GM21723 (cell line): ENCODE results near the gene RHOH.

Source experiments
- ATAC-seq: cut with Tn5 transposase; IDR thresholded peaks from one replicate; pipeline ENCODE4 v1.9.1; 2021; ENCODE audit warnings: mild to moderate bottlenecking, moderate library complexity; ENCODE audit not compliant: unreplicated experiment

The RHOH gene

DNA sequence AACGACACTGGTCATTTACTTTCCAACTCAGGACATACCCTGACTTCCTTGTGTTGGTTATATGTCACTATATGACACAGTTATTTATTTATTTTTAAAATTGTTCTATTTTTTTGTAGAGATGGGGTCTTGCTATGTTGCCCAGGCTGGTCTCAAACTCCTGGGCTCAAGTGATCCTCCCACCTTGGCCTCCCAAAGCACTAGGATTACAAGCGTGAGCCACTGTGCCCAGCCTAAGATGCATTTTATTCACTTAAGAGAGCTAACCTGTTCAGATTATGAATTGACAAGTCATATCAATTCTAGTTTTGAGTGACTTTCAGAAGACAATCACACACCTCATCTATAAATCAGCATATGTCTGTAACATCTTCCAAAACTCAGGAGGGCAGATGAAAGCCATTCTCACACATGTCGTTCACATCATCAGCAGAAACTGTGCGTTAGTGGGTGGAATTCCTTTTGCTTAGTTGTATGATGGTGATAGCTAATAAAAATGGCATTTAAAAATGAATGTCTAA is 9.4 kb upstream of the RHOH start:
- no peak for ATAC-seq

DNA sequence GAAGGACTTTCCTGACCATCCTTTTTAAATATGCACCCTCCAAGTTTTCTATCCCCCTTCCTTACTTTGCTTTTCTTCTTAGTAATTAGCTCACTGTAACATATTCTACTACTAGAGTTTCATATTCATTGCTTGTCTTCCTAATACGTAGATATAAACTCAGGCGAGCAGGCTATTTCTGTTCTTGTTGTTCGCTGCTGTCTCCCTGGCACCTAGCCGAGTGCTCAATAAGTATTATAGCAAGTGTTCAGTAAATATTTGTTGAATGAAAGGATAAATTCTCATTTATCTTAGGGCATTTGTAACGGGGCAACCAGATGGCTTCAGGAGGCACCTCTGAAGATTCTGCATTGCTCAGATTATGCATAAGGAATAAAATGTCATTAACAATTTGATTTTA is 6.8 kb upstream of the RHOH start:
- ATAC-seq = no peak

DNA sequence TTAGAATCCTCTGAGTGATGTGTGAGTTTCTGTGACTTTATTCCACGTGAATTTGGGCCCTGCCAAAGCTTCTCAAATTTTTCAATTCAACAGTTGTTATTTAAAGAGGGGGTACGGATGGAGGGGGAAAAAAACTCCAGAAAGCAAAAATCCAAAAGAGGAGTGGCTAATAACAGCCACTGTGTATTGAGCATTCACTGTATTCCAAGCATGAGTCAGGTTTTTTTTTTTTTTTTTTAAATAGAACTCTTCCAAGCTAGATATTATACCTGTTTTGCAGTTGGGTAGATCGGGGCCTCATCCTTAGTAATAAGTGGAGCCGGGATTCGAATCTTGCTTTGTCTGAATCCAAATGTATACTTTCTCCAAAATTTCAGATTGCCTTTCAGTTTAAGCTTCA is 6.4 kb upstream of the RHOH start:
- no peak for ATAC-seq

DNA sequence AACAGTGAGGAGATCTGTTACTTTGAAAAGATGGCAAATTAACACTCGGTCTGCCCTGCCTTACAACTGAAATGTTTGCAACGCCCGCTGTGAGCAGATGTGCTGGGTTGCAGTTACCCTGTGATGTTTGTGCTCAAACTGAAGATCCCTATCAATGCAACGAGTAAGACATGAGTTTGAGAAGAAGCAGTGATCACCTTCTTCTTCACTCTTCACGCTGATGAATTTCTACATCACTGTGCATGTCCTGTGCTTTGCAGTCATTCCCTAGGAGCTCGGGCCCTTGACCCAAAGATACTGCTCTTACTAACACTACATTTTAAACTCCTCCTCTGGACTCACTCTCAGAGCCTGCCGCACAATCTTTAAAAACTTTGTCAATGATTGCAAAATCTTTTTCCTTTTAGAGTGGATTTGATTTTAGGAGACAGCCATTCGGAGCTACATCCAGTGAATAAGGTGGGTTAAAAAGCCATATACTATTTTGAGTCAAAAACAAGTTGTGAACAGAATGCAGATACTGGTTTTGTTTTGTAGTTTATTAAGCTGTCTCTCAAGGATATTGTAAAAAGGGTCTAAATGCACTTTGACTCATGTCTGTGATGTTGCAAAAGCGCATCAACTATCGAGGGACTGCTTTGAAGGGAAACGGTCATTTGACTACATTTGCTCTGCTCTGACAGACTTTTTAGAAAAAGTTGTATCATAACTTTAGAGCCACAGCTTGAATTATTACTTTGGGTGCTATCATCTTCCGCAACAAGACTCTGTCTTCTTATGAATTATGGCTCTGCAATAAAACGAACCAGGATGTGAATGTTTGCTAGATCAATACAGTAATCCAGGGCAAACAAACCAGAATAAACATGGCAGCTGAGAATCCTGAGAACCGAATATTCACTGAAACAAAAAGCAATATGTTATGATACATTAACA is 5.7 kb upstream of the RHOH start:
- ATAC-seq = no peak

DNA sequence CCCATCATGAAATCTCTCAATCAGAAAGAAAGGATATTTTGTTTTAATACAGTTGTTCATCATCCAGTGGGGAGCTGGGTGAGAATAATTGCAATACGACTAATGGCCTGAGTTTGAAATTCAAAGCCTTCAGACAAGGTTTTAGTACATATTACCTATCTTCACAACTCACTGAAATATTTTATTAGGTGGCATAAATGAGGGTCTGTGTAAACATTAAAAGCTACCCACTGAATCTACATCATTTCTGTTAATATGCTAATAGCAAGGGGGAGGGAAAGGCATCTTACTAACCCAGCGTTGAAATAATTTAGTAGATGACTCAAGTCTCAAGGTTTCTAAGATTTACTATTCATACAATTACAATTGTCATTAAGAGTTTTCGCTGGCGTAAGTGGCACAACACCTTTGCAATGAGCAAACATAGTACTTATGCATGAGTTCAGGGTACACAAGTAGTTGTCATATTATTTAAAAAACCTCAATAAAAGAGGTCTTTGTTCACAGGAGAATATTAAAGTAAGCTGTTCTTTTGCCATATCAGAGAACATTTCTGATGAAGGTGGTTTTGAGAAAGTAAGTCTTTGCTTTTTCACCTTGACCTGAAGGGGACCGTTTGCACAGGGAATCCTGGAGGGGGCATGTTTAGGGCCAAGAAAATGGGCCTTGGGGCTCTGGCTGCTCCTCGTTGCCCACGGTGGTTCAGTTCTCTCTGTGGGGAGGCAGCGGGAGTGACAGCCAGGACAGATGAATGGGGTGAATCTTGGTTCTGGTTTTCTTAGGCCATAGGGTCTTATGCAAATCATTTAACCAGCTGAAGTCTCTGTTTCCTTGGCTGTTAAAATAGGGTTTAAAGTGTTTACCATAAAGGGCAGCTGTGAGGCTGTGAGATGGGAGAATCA is 4.5 kb upstream of the RHOH start:
- ATAC-seq = peak; percentile 29

DNA sequence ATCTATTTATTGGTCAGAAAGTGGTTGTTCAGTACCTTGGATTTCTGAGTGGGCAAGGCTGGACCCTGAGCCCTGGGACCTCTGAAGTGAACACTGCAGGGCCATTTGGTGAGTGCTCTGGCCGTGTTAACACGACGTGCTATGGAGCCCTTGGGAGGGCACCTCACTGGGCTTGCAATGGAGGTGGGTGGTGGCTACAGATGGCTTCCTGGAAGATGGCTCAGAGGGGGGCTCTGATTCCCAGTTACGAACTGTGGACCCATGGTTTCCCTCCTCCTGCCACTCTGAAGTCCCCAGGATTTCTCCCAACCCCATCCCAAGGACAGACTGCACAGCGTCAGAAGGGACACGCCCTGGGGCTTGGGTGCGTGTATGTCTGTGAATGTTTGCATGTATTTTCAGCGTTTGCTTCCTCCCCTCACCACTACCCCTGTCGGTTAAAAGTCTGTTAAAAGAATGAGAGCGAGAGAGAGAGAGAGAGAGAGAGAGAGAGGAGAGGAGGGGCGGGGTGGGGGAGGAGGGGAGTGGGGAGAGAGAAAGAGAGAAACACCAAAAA is 3.7 kb upstream of the RHOH start:
- ATAC-seq = peak; percentile 29

DNA sequence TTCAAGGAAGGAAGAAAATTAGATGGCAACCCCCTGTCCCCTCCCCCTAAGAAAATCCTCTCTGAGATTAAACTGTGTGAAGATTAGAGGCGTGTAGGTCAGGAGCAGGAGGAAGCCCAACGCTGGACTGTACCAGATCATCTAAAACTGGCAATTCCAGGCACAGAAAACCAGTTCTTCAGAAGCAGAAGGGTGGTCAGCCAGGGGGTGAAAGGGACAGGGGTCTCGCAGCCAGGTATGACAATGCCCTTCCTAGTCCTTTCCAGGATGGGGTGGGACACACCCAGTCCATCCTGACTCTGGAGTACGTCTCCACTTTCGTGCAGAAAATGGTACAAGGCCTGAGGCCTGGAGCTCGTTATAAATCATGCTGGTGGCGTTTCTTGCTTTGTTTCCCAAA is 3.3 kb upstream of the RHOH start:
- no peak for ATAC-seq

DNA sequence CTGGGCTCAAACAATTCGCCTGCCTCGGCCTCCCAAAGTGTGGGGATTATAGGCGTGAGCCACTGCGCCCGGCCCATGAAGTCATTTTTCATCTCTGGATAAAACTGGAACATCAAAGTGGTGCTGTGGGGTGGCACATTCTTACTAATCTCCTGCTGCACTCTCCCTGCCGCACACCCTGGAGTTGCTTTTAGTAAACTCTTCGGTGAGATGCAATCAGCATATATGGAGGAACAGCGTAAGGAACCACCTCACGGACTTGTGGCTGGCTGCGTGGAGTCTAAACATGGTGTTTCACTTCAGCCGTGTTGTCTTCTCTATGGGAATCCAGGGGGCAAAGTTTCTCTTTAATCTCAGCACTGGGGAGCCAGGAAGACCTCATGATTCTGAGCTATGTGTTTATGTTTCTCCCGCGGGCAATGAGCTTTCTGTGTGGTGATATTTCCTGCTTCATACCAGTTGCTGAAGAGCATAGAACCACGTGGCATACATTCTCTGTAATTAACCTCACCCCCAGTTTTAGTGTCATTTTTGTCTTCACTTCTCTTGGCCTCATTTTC is 2.1 kb upstream of the RHOH start:
- peak; percentile 23 for ATAC-seq

DNA sequence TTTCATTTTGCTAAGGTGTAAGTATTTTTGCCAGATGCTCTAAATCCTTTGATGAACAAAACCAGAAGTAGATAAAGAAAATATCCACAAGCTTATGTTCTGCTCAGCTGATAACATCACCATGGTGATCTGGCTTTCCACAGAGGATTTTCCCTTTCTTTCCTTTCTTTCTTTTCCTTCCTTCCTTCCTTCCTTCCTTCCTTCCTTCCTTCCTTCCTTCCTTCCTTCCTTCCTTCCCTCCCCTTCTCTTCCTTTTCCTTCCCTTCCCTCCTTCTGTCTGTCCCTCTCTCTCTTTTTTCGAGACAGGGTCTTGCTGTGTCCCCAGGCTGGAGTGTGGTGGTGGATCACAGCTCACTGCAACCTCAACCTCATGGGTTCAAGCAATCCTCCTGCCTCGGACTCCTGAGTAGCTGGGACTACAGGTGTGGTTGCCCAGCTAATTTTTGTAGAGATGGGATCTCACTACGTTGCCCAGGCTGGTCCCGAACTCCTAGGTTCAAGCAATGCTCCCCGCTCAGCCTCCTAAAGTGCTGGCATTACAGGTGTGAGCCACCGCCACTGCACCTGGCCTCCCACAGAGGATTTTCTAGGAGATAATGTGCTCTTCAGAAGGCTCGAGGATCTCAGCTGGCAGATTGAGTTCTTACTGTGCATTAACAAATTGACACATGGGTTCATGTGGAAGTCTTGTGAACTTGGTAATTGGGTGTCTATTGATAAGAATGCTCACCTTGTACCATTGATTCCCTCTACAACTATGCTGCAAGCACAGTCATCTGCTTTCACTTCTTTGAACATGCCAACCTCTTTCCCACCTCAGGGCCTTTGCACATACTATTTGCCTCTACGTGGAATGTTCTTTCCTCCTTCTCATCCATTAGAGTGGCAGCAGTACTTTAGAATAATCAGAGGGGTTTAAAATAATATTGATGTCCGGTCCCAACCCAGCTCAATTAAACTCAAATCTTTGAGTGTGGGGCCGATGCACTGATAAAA is 1.4 kb upstream of the RHOH start:
- no peak for ATAC-seq

DNA sequence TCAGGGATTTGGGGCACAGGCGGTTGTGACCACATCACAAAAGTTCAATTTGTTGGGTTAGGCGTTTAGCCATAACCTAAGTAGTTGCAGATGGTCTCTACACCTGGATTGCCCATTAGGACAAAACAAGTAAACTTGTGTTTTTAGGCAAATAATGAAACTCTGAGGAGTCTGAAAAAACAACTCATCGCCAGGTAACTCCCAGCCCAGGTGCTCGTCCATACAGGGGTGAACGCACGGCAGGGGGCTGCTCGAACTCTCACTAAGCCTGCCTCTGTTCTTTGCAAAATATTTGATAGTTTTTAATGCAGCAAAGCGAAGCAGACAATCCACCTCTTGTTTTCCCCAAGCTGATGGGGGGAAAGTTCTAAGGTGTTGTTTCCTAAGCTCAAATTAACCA is 559 bp upstream of the RHOH start:
- no peak for ATAC-seq

DNA sequence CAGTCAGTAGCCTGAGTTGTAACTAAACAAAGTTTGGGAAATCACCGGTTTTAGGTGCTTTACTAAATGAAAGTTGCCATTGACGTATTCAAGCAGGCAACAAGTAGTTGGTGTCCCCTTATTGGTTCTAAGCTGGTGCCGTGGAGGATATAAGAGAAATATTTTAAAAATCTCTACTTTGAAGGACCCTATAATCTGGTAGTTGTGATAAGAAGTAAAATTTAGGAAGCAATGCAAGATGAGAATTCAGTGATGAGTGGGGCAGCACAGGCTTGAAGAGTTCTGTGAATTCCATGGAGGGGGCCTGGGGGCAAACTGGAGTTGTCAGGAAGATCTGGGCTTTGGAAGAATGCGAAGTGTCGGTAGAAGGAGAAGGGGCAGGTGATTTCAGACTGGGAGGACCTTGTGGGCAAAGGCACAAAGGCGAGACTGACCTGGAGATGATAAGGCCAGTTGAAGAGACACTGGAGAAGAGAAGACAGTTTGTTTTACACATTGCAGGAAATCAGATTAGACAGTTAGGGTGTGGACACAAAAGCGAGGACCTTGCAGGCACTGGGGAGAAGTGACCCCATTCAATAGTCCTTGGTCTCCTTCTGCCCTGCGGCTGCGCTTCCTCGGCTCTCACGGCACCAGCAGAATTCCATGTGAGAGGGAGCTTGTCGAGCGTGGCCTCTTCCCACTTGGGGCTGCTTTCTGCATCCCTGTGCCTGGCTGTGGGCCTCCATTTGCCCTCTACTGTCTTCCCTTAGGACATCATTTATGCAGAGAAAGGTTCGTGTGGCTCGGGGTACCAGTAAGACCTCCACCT is 1.3 kb downstream of the RHOH start:
- no peak for ATAC-seq

DNA sequence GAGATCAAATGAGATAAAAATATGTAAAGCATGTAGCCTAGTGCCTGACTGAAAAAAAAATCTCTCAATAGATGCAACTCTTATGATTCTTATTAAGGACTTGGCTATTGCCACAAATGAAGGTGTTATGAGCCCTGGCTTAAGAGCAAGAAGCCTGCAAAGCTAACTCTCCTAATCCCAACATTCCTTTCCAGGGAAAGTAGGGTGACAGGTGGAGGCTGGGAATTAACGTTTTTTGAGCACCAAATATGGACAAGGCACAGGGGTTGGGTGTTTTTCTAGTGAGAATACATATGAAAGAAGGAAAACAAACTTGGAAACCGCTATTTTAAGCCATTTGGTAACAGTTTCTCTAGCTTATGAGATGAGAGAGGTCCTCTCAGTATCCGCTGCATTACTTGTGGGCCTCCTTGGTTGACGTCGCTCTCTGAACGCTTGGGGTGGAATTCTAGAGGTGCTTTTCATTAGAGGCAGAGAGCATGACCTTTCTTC is 2.4 kb downstream of the RHOH start:
- ATAC-seq = peak; percentile 16

DNA sequence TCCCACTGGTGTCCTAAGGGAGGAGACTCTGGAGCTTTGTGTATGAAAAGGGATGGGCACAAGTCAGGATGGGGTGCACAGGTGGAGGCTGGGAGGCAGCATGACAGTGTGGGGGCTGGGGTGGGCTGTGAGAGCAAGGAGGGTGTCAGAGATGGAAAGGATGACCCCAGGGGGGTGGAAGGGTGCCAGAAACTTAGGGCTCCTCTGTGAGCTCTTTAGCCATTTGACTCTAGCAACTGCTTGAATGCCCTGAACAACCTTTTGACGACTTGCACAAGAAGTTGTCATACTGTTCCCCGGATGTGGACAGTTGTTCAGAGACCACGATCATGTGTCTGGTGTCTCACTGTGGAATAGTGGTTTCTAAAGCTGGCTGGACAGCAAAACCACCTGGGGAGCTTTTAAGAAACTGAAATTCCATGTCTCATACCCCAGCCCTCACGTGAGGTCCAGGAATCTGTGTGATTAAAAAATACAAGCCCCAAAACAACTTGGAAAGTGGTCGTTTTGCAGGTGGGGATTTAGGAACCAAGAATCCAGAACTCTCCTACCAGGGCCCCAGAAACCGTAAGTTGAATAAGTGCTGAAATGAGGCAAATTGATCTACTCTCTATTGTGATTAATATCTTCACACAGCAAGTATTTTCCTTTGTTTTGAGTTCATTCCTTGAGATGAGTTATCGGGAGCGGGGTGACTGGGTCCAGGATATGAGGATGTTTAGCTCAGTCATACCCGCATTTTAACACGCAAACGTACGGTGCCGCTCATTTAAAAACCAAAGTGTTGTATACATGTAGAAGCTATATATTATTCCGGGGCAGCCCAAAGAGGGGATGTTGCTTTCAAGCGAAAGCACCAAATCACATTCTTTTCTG is 3.4 kb downstream of the RHOH start:
- peak; percentile 56 for ATAC-seq

DNA sequence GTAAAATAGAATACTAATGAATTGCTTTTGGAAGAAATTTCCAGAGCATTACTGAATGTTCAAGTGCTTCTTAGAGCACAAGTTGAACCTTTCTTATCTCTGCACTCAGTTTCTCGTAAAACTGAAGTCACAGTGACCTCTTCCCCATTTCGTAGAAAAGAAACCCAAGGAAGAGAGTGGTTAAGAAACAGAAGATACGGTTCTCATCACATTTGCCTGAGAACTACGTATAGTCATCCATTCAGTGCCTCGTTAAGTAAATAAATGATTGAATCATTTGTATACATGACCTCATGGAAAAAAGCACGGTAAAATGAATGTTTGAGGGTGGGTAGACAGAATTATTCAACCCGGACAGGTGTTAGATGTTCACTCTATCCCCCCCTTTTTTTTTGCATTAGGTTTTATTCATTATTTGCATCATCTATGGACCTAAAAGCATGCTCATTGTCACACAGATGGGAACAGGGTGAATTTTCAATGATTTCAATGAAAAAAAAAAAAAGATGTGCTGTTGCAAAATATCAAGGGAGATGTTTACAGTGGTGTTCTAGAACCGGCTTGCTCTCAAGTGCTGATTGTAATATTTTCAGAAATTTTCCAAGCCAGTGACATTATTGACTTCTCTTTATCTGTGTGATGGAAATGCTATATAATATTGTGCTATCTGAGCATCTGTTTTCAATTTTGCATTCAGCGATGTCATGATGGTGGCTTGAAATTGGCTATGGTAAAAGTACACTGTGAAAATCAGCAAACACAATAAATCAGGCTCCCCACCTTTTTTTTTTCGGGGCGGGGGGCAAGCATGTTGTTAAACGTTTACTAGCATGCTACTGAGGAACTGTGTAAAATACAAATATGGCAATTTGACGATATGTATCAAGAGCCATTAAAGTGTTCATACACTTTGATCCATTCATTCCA is 4.3 kb downstream of the RHOH start:
- no peak for ATAC-seq

DNA sequence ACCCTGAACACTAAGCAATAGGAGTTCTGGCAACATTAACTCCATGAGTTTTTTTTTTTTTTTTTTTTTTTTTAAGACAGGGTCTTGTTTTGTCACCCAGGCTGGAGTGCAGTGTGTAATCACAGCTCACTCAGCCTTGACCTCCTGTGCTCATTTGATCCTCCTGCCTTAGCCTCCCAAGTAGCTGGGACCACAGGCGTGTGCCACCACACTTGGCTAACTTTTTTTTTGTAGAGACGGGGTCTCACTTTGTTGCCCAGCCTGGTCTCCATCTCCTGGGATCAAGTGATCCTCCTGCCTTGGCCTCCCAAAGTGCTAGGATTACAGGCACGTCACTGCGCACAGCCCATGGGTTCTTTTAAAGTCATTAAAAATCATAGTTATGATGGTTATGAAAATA is 5.1 kb downstream of the RHOH start:
- ATAC-seq = no peak

DNA sequence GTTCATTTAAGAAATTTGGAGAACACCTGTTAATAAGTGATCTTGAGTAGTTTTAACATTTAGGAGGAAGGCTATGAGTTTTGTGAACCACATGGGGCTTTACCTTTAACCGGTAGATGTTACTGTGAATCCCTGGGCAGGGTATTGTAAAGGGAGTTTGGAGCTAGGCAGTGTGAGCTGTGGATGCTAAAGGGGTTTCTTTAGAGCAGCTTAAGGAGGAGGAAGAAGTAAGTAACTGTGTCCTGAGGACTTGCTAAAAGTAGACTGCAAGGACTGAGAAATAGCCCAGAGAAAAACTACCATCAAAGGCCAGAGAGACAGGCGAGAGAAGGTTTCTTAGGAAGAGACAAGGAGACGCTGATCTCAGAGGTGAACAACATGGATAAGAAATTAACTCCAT is 5.6 kb downstream of the RHOH start:
- no peak for ATAC-seq
